Measurements from ENCODE around the gene CRYBB1.

- no peak for TF ChIP-seq POLR2A (IDR thresholded peaks at IDR 0.05)
- no peak for TF ChIP-seq CTCF (IDR thresholded peaks at IDR 0.05)
Observed at GRCh38 chr22:26614322-26614721, 3.5 kb downstream of the CRYBB1 start.

All from uterus (tissue), 2 donors.